MM.1S (cell line): ENCODE results near the gene ZNF692.

Experiments used
- EZH2 ChIP-seq: fragments of 300-600 bp; sonication (generic); optimal IDR thresholded peaks from 2 replicates; pipeline ENCODE3; 2017; ENCODE audit warnings: low read depth, mild to moderate bottlenecking, antibody characterized with exemption, low read length, mixed read lengths
- TF ChIP-seq, protein P1 (sequence below): fragments of 300-600 bp; sonication (generic); IDR thresholded peaks from 2 replicates; pipeline ENCODE4 v1.5.1; 2016; ENCODE audit warnings: antibody characterized with exemption, low read length, mixed read lengths

- TF ChIP-seq, protein P1, sequence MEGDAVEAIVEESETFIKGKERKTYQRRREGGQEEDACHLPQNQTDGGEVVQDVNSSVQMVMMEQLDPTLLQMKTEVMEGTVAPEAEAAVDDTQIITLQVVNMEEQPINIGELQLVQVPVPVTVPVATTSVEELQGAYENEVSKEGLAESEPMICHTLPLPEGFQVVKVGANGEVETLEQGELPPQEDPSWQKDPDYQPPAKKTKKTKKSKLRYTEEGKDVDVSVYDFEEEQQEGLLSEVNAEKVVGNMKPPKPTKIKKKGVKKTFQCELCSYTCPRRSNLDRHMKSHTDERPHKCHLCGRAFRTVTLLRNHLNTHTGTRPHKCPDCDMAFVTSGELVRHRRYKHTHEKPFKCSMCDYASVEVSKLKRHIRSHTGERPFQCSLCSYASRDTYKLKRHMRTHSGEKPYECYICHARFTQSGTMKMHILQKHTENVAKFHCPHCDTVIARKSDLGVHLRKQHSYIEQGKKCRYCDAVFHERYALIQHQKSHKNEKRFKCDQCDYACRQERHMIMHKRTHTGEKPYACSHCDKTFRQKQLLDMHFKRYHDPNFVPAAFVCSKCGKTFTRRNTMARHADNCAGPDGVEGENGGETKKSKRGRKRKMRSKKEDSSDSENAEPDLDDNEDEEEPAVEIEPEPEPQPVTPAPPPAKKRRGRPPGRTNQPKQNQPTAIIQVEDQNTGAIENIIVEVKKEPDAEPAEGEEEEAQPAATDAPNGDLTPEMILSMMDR = no peak
- TF ChIP-seq EZH2 = no peak
Measured at GRCh38 chr1:248800459-248800858, 58.4 kb downstream of the ZNF692 start.
